GM21528 (cell line): ENCODE results near the gene MYO15B.
"Not testable (repeated sequence)": the region's sequence is repeated elsewhere in the genome, so short reads cannot be mapped to it uniquely, and the experiment has no call there.

Source experiments
- ATAC-seq: cut with Tn5 transposase; IDR thresholded peaks from one replicate; pipeline ENCODE4 v1.9.1; 2021; ENCODE audit warnings: mild to moderate bottlenecking, moderate library complexity; ENCODE audit not compliant: unreplicated experiment, low FRiP score

The MYO15B gene

GRCh38 chr17:75635610-75636202 is 48.1 kb downstream of the MYO15B start:
- ATAC-seq, result no peak

- no peak for ATAC-seq
Observed at GRCh38 chr17:75636381-75637142, 49.0 kb downstream of the MYO15B start.

- ATAC-seq, result no peak
Observed at GRCh38 chr17:75637143-75637538, 49.5 kb downstream of the MYO15B start.

GRCh38 chr17:75637551-75637950 is 50.0 kb downstream of the MYO15B start:
- no peak for ATAC-seq

GRCh38 chr17:75638039-75638438 is 50.4 kb downstream of the MYO15B start:
- not testable (repeated sequence) for ATAC-seq

GRCh38 chr17:75638893-75639292 is 51.3 kb downstream of the MYO15B start:
- ATAC-seq, result no peak

GRCh38 chr17:75639327-75639726 is 51.7 kb downstream of the MYO15B start:
- ATAC-seq, result no peak

GRCh38 chr17:75639771-75640555 is 52.4 kb downstream of the MYO15B start:
- ATAC-seq, result no peak

- ATAC-seq, result no peak
Observed at GRCh38 chr17:75640556-75641119, 53.0 kb downstream of the MYO15B start.

GRCh38 chr17:75641343-75641742 is 53.7 kb downstream of the MYO15B start:
- no peak for ATAC-seq

GRCh38 chr17:75642182-75642783 is 54.7 kb downstream of the MYO15B start:
- ATAC-seq, result no peak

- no peak for ATAC-seq
Observed at GRCh38 chr17:75642784-75643642, 55.4 kb downstream of the MYO15B start.

GRCh38 chr17:75643643-75644017 is 56.0 kb downstream of the MYO15B start:
- ATAC-seq, result no peak

- no peak for ATAC-seq
Observed at GRCh38 chr17:75645501-75645888, 57.9 kb downstream of the MYO15B start.

- no peak for ATAC-seq
Observed at GRCh38 chr17:75645889-75646637, 58.5 kb downstream of the MYO15B start.

- ATAC-seq, result no peak
Observed at GRCh38 chr17:75646638-75646992, 59.0 kb downstream of the MYO15B start.

GRCh38 chr17:75647061-75647460 is 59.5 kb downstream of the MYO15B start:
- no peak for ATAC-seq

- no peak for ATAC-seq
Observed at GRCh38 chr17:75647921-75648320, 60.3 kb downstream of the MYO15B start.

GRCh38 chr17:75649687-75650086 is 62.1 kb downstream of the MYO15B start:
- ATAC-seq, result no peak
